ENCODE measurements around the gene TMEM116.

TMEM116 gene

GRCh38 chr12:111887926-111888745 lies 124.8 kb downstream of the TMEM116 start:
- DNase-seq, result no peak

DNA sequence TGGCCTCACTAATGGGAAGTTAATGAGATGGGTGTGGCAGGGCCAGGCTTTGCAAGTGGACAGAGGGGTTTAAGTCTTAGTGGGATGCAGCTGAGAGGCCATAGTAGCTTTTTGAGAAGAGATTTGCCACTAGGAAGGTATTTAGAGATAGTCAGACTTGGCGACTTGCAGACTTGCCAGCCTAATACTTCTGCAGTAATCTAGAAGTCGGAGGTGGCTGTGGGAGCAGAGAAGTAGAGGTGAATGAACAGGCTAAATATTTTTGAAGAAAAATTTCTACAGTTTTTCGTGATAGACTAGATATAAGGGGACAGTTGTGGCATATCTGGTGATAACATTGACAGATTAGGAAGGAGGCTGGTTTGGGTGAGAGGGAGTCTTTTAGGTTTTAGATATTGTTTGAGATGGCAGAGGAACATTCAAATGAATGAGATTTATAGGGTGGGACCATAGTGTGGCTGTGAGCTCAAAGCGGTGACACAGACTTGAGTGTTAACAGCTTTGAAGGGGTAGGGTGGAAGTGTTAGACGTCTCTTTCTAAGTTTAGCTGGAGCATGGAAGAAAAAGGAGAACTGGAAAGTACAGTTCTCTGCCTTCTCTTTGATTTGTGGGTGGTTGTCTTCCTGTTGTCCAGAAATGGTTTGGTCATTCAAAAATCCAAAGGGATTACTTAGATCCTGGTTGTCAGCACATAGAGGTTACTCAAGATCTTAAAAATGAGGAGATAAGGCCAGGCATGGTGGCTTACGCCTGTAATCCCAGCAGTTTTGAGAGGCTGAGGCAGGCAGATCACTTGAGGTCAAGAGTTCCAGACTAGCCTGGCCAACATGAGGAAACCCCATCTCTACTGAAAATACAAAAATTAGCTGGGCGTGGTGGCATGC lies 126.1 kb downstream of the TMEM116 start:
- no peak for DNase-seq

GRCh38 chr12:111881716-111882115 lies 131.2 kb downstream of the TMEM116 start:
- no peak for DNase-seq

Measured in islet precursor cell (in vitro differentiated cells).